ENCODE results near the gene RPL13. TPM values are rescaled to one million over a fixed set of nuclear protein-coding genes. Genes with fewer than 3 reads are reported as not detected.

RPL13 gene
- total RNA-seq, 1 experiment from 2014 or later: 2,846 TPM

GRCh38 chr16:89595330-89596060, 35.0 kb downstream of the RPL13 start:
- ChIA-PET POLR2A (no interaction called here), CTCF (interaction anchor here (0.6 kb wide), 1 partner anchor 186 kb away, joined by 7 read pairs; no protein-coding TSS in a partner anchor)
- Histone ChIP-seq H3K27me3 (replicated peaks; ENCODE audit: control insufficient read depth, insufficient read depth, low read length) (no peaks in the 10 kb centered on the region), H3K4me3 (ENCODE audit: low read depth, low read length) (no peak overlapping the region), H3K4me1 (no peaks in the 10 kb centered on the region), H3K9me3 (no peaks in the 10 kb centered on the region), H3K36me3 (ENCODE audit: control insufficient read depth, insufficient read depth, low read length) (no peaks in the 10 kb centered on the region)
- BruUV-seq (replicated peaks): no TSS peak
- peaks cover 48% of the 10 kb centered on the region for H3K36me3 Mint-ChIP-seq (ENCODE audit: insufficient read depth, unreplicated experiment)
- no peak overlapping the region for H3K4me3 Mint-ChIP-seq (ENCODE audit: unreplicated experiment)
- intact Hi-C loops (cut with micrococcal nuclease; ENCODE audit: unreplicated experiment): no loop called here
- H3K27ac Mint-ChIP-seq (ENCODE audit: unreplicated experiment): no peak overlapping the region
- H3K9me3 Mint-ChIP-seq (ENCODE audit: unreplicated experiment): no peaks in the 10 kb centered on the region
- no peaks in the 10 kb centered on the region for H3K4me1 Mint-ChIP-seq (ENCODE audit: low read depth, unreplicated experiment)
- TF ChIP-seq CTCF (IDR thresholded peaks at IDR 0.05; ENCODE audit: insufficient read depth in 1 of 2, low read depth in 1 of 2, low read length in 1 of 2, severe bottlenecking in 1 of 2, unreplicated experiment in 1 of 2): no peak
- DNase-seq: no peak
- no peaks in the 10 kb centered on the region for H3K27me3 Mint-ChIP-seq (ENCODE audit: insufficient read depth, unreplicated experiment)

- intact Hi-C loops (cut with micrococcal nuclease; ENCODE audit: unreplicated experiment): no loop called here
- Mint-ChIP-seq H3K4me1 (ENCODE audit: low read depth, unreplicated experiment) (no peaks in the 10 kb centered on the region), H3K27ac (ENCODE audit: unreplicated experiment) (no peak overlapping the region), H3K4me3 (ENCODE audit: unreplicated experiment) (no peak overlapping the region), H3K36me3 (ENCODE audit: insufficient read depth, unreplicated experiment) (peaks cover 45% of the 10 kb centered on the region), H3K27me3 (ENCODE audit: insufficient read depth, unreplicated experiment) (no peaks in the 10 kb centered on the region), H3K9me3 (ENCODE audit: unreplicated experiment) (no peaks in the 10 kb centered on the region)
- Histone ChIP-seq H3K36me3 (ENCODE audit: control insufficient read depth, insufficient read depth, low read length) (no peaks in the 10 kb centered on the region), H3K4me3 (ENCODE audit: low read depth, low read length) (no peak overlapping the region), H3K9me3 (no peaks in the 10 kb centered on the region), H3K4me1 (no peaks in the 10 kb centered on the region), H3K27me3 (replicated peaks; ENCODE audit: control insufficient read depth, insufficient read depth, low read length) (no peaks in the 10 kb centered on the region)
- ChIA-PET POLR2A (no interaction called here), CTCF (no interaction called here)
- no peak for DNase-seq
- BruUV-seq (replicated peaks): no TSS peak
- no peak for TF ChIP-seq CTCF (IDR thresholded peaks at IDR 0.05; ENCODE audit: insufficient read depth in 1 of 2, low read depth in 1 of 2, low read length in 1 of 2, severe bottlenecking in 1 of 2, unreplicated experiment in 1 of 2)
These were observed 35.7 kb downstream of the RPL13 start for GRCh38 chr16:89596061-89596689.

GRCh38 chr16:89596957-89597649, 36.6 kb downstream of the RPL13 start:
- H3K36me3 Mint-ChIP-seq (ENCODE audit: insufficient read depth, unreplicated experiment): peaks cover 36% of the 10 kb centered on the region
- POLR2A ChIA-PET: no interaction called here
- no TSS peak for BruUV-seq (replicated peaks)
- H3K27me3 Mint-ChIP-seq (ENCODE audit: insufficient read depth, unreplicated experiment): no peaks in the 10 kb centered on the region
- Histone ChIP-seq H3K27me3 (replicated peaks; ENCODE audit: control insufficient read depth, insufficient read depth, low read length) (no peaks in the 10 kb centered on the region), H3K36me3 (ENCODE audit: control insufficient read depth, insufficient read depth, low read length) (no peaks in the 10 kb centered on the region), H3K4me3 (ENCODE audit: low read depth, low read length) (no peak overlapping the region), H3K9me3 (no peaks in the 10 kb centered on the region), H3K4me1 (no peaks in the 10 kb centered on the region)
- no peaks in the 10 kb centered on the region for H3K9me3 Mint-ChIP-seq (ENCODE audit: unreplicated experiment)
- no peak overlapping the region for H3K4me3 Mint-ChIP-seq (ENCODE audit: unreplicated experiment)
- H3K27ac Mint-ChIP-seq (ENCODE audit: unreplicated experiment): no peak overlapping the region
- intact Hi-C loops (cut with micrococcal nuclease; ENCODE audit: unreplicated experiment): no loop called here
- CTCF ChIA-PET: no interaction called here
- H3K4me1 Mint-ChIP-seq (ENCODE audit: low read depth, unreplicated experiment): no peaks in the 10 kb centered on the region
- no peak for DNase-seq
- no peak for TF ChIP-seq CTCF (IDR thresholded peaks at IDR 0.05; ENCODE audit: insufficient read depth in 1 of 2, low read depth in 1 of 2, low read length in 1 of 2, severe bottlenecking in 1 of 2, unreplicated experiment in 1 of 2)
